SU-DHL-6 (cell line): ENCODE measurements around the gene EPAS1.

Source experiments
- CTCF ChIP-seq: fragments of 200-600 bp; sonication (generic); IDR thresholded peaks from one replicate; pipeline ENCODE4 v1.5.1; 2017; ENCODE audit warnings: antibody characterized with exemption, mild to moderate bottlenecking, low read length, moderate library complexity; ENCODE audit not compliant: insufficient read depth, poor library complexity, severe bottlenecking
- EZH2phosphoT487 ChIP-seq: fragments of 200-600 bp; sonication (generic), shearing (Covaris generic); conservative IDR thresholded peaks from 2 replicates; pipeline ENCODE4 v1.6.1; 2018; ENCODE audit warnings: mild to moderate bottlenecking, antibody characterized with exemption, low read length, moderate library complexity, mixed read lengths

- no peak for TF ChIP-seq CTCF
- TF ChIP-seq EZH2phosphoT487: no peak
Measured at GRCh38 chr2:46349115-46349547, 51.9 kb downstream of the EPAS1 start.
